NT2/D1 (cell line): ENCODE measurements around the gene KLHL7.

ENCODE experiments used
- DNase-seq: peaks from one replicate; pipeline ENCODE4 v3.0.0-alpha.2; 2011; ENCODE audit warnings: low read depth, low spot score
- H3K27me3 ChIP-seq: 2 replicates; pipeline ENCODE4 v1.6.0; 2011; ENCODE audit warnings: mild to moderate bottlenecking; ENCODE audit not compliant: insufficient read length, insufficient read depth
- H3K36me3 ChIP-seq: 2 replicates; pipeline ENCODE4 v1.6.1; 2011; ENCODE audit warnings: mild to moderate bottlenecking, low read length, mixed read lengths; ENCODE audit not compliant: insufficient read depth, insufficient read length
- H3K4me1 ChIP-seq: 2 replicates; pipeline ENCODE4 v1.5.1; 2011; ENCODE audit not compliant: insufficient read depth, insufficient read length
- H3K4me3 ChIP-seq: 2 replicates; pipeline ENCODE4 v1.5.1; 2011; ENCODE audit warnings: low read depth; ENCODE audit not compliant: insufficient read length
- H3K9ac ChIP-seq: 2 replicates; pipeline ENCODE4 v1.6.0; 2011; ENCODE audit warnings: low read depth; ENCODE audit not compliant: insufficient read length
- H3K9me3 ChIP-seq: 2 replicates; pipeline ENCODE4 v1.5.1; 2011; ENCODE audit warnings: mild to moderate bottlenecking, low read length; ENCODE audit not compliant: insufficient read depth
- SUZ12 ChIP-seq: IDR thresholded peaks from 2 replicates; pipeline ENCODE4 v1.6.1; 2011; ENCODE audit not compliant: insufficient read length, insufficient read depth; ENCODE audit errors: extremely low read depth
- YY1 ChIP-seq: IDR thresholded peaks from 2 replicates; pipeline ENCODE4 v1.6.1; 2011; ENCODE audit not compliant: insufficient read length, insufficient read depth
- ZNF274 ChIP-seq: IDR thresholded peaks from 2 replicates; pipeline ENCODE4 v1.6.1; 2011; ENCODE audit warnings: mild to moderate bottlenecking, low read depth, low read length

The KLHL7 gene

DNA sequence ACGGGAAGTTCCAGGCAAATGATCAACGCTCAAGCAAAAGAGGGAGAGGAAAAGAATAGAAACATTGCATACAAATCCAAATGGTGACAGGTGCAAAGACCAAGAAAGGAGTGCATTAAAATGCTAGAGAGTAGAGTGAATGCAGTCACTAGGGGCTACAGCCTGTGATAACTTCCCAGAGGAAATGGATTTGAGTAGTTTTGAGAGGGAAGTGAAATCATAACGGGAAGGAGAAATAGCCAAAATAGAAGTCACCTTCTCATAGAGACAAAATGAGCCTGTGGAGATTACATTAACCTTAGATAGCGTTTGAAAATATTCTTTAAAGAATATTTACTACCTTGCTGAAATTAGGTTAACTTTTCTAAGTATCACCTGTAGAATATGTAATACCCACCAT is 102.7 kb downstream of the KLHL7 start:
- H3K36me3 ChIP-seq = peaks cover 5% of the 10 kb centered on the region
- H3K9ac ChIP-seq = no peak overlapping the region
- H3K9me3 ChIP-seq = no peaks in the 10 kb centered on the region
- no peak overlapping the region for H3K4me3 ChIP-seq
- TF ChIP-seq YY1 (no peak), SUZ12 (no peak), ZNF274 (no peak)
- DNase-seq = no peak
- H3K4me1 ChIP-seq = no peaks in the 10 kb centered on the region
- no peaks in the 10 kb centered on the region for H3K27me3 ChIP-seq

DNA sequence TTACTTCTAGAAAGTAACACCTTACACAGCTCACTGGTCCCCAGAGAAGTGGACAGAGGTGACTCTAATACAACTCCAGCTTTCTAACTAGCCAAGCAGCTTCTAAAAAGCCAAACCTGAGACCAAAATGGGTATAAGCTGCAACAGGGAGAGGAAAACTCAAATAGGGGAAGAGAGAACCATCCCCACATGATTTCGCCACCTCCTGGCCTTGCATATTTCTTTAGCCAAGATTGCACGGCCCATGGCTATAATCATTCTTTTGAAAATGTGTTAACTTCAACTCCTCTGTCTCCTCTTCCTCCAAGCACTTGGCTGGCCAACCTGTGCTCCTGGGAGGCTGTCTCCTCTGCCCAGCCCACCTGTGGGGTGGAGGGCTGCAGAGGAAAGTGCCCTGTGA is 104.9 kb downstream of the KLHL7 start:
- Histone ChIP-seq H3K36me3 (no peaks in the 10 kb centered on the region), H3K4me1 (peaks cover 2% of the 10 kb centered on the region), H3K4me3 (no peak overlapping the region), H3K9me3 (no peaks in the 10 kb centered on the region), H3K27me3 (no peaks in the 10 kb centered on the region), H3K9ac (no peak overlapping the region)
- TF ChIP-seq YY1 (no peak), ZNF274 (no peak), SUZ12 (no peak)
- DNase-seq = no peak

DNA sequence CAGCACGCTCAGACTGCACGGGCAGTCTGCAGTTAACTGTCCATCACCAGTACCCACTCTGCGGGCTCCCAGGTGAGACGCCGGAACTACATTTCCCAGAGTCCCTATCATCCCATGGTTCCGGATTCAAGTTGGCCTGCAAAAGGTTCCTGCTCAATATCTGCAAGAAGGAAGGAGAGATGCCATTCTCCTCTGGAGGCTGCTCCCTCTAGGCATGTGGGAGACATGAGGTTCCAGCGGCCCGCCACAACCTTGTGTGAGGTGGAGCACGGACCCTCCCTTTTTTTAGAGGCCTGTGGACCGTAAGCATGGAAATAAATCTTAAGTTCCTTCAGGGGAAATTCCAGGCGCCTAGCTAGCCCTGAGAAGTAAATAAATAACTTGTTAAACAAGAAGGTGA is 106.0 kb downstream of the KLHL7 start:
- Histone ChIP-seq H3K36me3 (no peaks in the 10 kb centered on the region), H3K4me1 (peaks cover 2% of the 10 kb centered on the region), H3K27me3 (no peaks in the 10 kb centered on the region), H3K4me3 (no peak overlapping the region), H3K9ac (no peak overlapping the region), H3K9me3 (no peaks in the 10 kb centered on the region)
- no peak for TF ChIP-seq ZNF274
- no peak for TF ChIP-seq YY1
- no peak for TF ChIP-seq SUZ12
- DNase-seq = no peak

DNA sequence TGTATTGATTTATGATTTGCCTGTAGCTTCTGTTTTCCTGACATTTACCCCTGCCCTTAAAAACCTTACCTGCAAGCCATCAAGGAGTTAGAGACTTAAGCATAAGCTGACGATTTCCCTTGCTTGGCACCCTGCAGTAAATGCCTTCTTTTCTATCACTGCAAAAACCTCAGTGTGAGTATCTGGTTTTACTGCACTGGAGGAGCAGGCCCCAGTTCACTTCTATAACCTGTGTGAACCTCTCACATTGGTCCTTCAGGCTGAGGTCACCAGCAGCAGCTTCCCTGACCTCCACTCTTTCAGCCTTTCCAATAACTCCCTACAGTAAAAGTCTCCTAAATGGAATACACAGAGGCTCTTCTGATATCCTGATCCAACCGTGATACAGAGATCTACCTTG is 106.8 kb downstream of the KLHL7 start:
- H3K27me3 ChIP-seq = no peaks in the 10 kb centered on the region

DNA sequence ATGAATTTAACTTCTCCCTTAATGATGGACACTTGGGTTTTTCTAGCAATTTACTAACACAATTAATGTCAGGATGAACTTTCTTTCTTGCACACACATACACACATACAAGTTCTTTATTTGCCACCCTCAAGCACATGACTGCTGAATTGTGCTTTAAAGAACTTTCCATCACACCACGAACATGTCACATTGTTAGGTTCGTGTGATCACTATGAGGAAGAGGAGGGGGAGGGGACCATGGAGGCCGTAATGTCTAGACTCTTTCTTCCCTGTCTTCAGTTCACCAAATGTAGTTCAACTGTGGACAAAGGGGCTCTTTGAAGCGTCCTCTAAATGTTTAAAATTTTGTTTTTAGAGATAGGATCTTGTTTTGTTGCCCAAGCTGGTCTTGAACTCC is 107.3 kb downstream of the KLHL7 start:
- Histone ChIP-seq H3K4me3 (no peak overlapping the region), H3K9me3 (no peaks in the 10 kb centered on the region), H3K36me3 (no peaks in the 10 kb centered on the region), H3K27me3 (no peaks in the 10 kb centered on the region), H3K4me1 (peaks cover 2% of the 10 kb centered on the region), H3K9ac (no peak overlapping the region)
- TF ChIP-seq ZNF274 (no peak), YY1 (no peak), SUZ12 (no peak)
- no peak for DNase-seq

More for the DNA sequence above, 106.8 kb downstream of the KLHL7 start:
- no peaks in the 10 kb centered on the region for H3K36me3 ChIP-seq
- TF ChIP-seq SUZ12 = no peak
- TF ChIP-seq YY1 = no peak
- TF ChIP-seq ZNF274 = no peak
- H3K9me3 ChIP-seq = no peaks in the 10 kb centered on the region
- H3K4me3 ChIP-seq = no peak overlapping the region
- H3K4me1 ChIP-seq = peaks cover 2% of the 10 kb centered on the region
- DNase-seq = no peak
- H3K9ac ChIP-seq = no peak overlapping the region

DNA sequence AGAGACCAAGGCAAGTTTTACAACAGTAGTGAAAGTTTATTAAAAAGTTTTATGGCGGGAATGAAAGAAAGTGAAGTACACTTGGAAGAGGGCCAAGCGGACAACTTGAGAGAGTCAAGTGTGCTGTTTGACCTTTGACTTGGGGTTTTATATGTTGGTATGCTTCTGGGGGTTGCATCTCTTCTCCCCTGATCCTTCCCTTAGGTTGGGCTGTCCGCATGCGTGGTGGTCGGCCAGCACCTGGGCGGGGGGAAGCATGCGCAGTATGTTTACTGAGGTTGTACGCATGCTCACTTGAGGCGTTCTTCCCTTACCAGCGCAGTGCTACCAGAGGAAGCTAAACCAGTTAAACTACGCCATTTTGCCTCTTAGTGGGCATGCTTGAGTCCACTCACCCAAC is 108.2 kb downstream of the KLHL7 start:
- Histone ChIP-seq H3K4me3 (no peak overlapping the region), H3K9ac (no peak overlapping the region), H3K27me3 (no peaks in the 10 kb centered on the region), H3K4me1 (peaks cover 2% of the 10 kb centered on the region), H3K9me3 (no peaks in the 10 kb centered on the region), H3K36me3 (no peaks in the 10 kb centered on the region)
- no peak for DNase-seq
- no peak for TF ChIP-seq SUZ12

DNA sequence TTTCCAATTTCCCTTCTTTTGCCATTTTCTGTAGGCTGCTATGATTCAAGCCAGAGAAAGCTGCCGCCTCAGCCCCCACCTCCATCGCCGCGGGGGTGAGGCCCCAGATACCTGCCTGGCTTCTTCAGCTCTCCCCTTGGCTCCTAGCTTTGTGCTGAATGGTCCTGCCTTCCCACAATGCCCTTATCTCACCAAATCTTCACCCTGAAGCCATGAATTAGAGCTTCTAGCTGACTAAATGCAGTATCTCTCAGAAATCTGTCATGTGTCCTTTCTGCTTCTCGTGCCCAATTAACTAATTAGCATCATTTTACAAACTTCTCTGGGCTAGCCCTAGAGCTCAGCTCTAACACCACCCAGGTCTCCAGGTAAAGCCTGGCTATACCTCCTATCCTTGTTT is 108.8 kb downstream of the KLHL7 start:
- DNase-seq = no peak
- Histone ChIP-seq H3K9me3 (no peaks in the 10 kb centered on the region), H3K9ac (no peak overlapping the region), H3K36me3 (no peaks in the 10 kb centered on the region), H3K27me3 (no peaks in the 10 kb centered on the region), H3K4me1 (peaks cover 2% of the 10 kb centered on the region), H3K4me3 (no peak overlapping the region)
- TF ChIP-seq YY1 = no peak
- no peak for TF ChIP-seq ZNF274
- no peak for TF ChIP-seq SUZ12

DNA sequence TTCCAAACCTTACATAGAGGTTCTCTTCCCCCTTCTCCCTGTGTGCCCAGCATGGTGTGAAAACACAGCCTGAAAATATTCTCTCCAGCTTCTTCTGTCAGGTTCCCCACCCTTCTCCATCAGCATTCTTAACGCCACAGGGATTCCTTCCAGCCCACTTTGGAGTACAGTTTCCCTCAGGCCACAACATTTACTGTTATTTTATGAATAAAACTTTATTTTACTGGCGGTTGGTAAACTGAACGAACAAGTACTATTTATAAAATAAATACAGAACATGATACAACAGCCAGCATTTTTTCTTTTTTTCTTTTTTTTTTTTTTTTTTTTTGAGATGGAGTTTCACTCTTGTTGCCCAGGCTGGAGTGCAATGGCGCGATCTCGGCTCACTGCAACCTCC is 109.4 kb downstream of the KLHL7 start:
- Histone ChIP-seq H3K27me3 (no peaks in the 10 kb centered on the region), H3K4me1 (peaks cover 2% of the 10 kb centered on the region), H3K9me3 (no peaks in the 10 kb centered on the region), H3K4me3 (no peak overlapping the region), H3K9ac (no peak overlapping the region), H3K36me3 (no peaks in the 10 kb centered on the region)
- no peak for TF ChIP-seq SUZ12
- TF ChIP-seq ZNF274 = no peak
- TF ChIP-seq YY1 = no peak
- no peak for DNase-seq
